SK-N-SH (cell line): Measurements from ENCODE around the gene MON1A.

ENCODE experiments used
- CTCF ChIP-seq: fragments of 200-600 bp; sonication (generic); IDR thresholded peaks from 2 replicates; pipeline ENCODE4 v1.6.1; 2017; ENCODE audit warnings: antibody characterized with exemption, mild to moderate bottlenecking, moderate library complexity
- EP300 ChIP-seq, 2 experiments: IDR thresholded peaks; 2 replicates each; pipeline versions ENCODE4 v1.4.0 to v1.6.1; 2012; ENCODE audit warnings: borderline replicate concordance in 1 of 2, low read depth in 1 of 2, low read length in 1 of 2
- IRF3 ChIP-seq: fragments of 150-350 bp; IDR thresholded peaks from 2 replicates; pipeline ENCODE4 v1.6.1; 2016; ENCODE audit warnings: mild to moderate bottlenecking, low read depth, low read length
- POLR2AphosphoS5 ChIP-seq: IDR thresholded peaks from 2 replicates; pipeline ENCODE4 v1.6.1; 2012; ENCODE audit warnings: low read depth, low read length
- RCOR1 ChIP-seq: fragments of 150-350 bp; IDR thresholded peaks from 2 replicates; pipeline ENCODE4 v1.6.1; 2017; ENCODE audit warnings: antibody characterized with exemption, low read length
- RXRA ChIP-seq: IDR thresholded peaks from 2 replicates; pipeline ENCODE4 v1.4.0; 2012; ENCODE audit warnings: low read depth, mild to moderate bottlenecking, borderline replicate concordance
- TAF1 ChIP-seq: IDR thresholded peaks from 2 replicates; pipeline ENCODE4 v1.6.1; 2012; ENCODE audit warnings: low read depth, mild to moderate bottlenecking, low read length, moderate library complexity, borderline replicate concordance
- ZBTB33 ChIP-seq: IDR thresholded peaks from 2 replicates; pipeline ENCODE4 v1.4.0; 2012; ENCODE audit warnings: low read depth, borderline replicate concordance

- no peak for TF ChIP-seq TAF1
- no peak for TF ChIP-seq IRF3
- no peak for TF ChIP-seq CTCF
- TF ChIP-seq EP300 (IDR thresholded peaks at IDR 0.05; ENCODE audit: borderline replicate concordance in 1 of 2, low read depth in 1 of 2, low read length in 1 of 2) = no peak
- TF ChIP-seq RCOR1 = no peak
- TF ChIP-seq RXRA = no peak
- TF ChIP-seq ZBTB33 = no peak
- no peak for TF ChIP-seq POLR2AphosphoS5
Observed at GRCh38 chr3:49864505-49864904, 65.1 kb downstream of the MON1A start.
